PFSK-1 (cell line): ENCODE measurements around the gene EXOC1.

ENCODE experiments used
- POLR2AphosphoS5 ChIP-seq: IDR thresholded peaks from 2 replicates; pipeline ENCODE4 v1.6.1; 2012; ENCODE audit warnings: low read depth, mild to moderate bottlenecking, control low read depth, low read length, moderate library complexity
- REST ChIP-seq, 2 experiments: IDR thresholded peaks; 2 replicates each; pipeline versions ENCODE4 v1.6.1 to v1.8.0; 2011 to 2012; ENCODE audit warnings: low read depth in 2 of 2, low read length in 2 of 2, control low read depth in 1 of 2, inconsistent platforms in 1 of 2, mild to moderate bottlenecking in 1 of 2, moderate library complexity in 1 of 2; ENCODE audit not compliant: insufficient read depth in 1 of 2
- SIN3A ChIP-seq: IDR thresholded peaks from 2 replicates; pipeline ENCODE4 v1.6.1; 2012; ENCODE audit warnings: mild to moderate bottlenecking, low read length, moderate library complexity, borderline replicate concordance; ENCODE audit not compliant: insufficient read depth
- TAF1 ChIP-seq: IDR thresholded peaks from 2 replicates; pipeline ENCODE4 v1.6.1; 2012; ENCODE audit warnings: low read length, control low read depth, borderline replicate concordance; ENCODE audit not compliant: insufficient read depth

- TF ChIP-seq SIN3A: no peak
- TF ChIP-seq TAF1: no peak
- TF ChIP-seq POLR2AphosphoS5: no peak
- TF ChIP-seq REST (IDR thresholded peaks at IDR 0.05; ENCODE audit: insufficient read depth in 1 of 2, low read depth in 2 of 2, low read length in 2 of 2): no peak
Measured at GRCh38 chr4:55912249-55912648, 58.8 kb downstream of the EXOC1 start.
